ENCODE results near the gene LPAR1.

DNA sequence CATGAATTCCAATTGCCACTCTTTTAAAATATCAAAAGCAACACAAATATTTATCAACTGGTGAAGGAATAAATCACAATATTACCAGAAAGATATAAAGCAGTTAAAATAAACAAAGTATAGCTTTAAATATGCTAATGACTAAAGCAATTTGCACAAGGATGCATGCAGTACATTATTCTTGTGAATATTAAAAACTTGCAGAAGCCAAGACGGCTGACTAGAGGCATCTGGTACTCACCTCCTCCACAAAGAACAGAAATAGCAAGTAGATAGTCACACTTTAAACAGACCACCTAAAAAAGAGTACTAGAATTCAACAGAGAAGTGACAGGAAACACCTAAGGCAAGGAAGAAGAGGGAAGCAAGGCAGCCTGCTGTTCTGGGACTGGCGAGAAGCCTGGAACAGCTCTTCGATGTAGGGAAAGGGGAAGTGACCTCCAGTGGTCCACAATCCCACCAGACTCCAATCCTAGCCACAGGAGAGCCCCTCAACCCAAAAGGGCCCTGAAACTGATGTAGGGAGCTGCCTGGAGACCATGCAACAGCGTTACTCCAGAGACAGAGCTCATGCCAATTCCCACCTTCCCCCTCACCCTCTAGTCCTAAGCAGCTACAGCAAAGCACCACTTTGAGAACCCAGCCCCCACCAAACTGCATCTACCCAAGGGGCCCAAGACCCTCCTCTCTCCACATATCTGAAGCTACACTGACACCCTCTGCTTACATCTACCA, 86.3 kb downstream of the LPAR1 start:
- TF ChIP-seq POLR2AphosphoS5 (IDR thresholded peaks at IDR 0.05), result no peak
- TF ChIP-seq, protein P1, sequence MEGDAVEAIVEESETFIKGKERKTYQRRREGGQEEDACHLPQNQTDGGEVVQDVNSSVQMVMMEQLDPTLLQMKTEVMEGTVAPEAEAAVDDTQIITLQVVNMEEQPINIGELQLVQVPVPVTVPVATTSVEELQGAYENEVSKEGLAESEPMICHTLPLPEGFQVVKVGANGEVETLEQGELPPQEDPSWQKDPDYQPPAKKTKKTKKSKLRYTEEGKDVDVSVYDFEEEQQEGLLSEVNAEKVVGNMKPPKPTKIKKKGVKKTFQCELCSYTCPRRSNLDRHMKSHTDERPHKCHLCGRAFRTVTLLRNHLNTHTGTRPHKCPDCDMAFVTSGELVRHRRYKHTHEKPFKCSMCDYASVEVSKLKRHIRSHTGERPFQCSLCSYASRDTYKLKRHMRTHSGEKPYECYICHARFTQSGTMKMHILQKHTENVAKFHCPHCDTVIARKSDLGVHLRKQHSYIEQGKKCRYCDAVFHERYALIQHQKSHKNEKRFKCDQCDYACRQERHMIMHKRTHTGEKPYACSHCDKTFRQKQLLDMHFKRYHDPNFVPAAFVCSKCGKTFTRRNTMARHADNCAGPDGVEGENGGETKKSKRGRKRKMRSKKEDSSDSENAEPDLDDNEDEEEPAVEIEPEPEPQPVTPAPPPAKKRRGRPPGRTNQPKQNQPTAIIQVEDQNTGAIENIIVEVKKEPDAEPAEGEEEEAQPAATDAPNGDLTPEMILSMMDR (IDR thresholded peaks at IDR 0.05 in 8 of 11, conservative IDR thresholded peaks at IDR 0.05 in 3 of 11), result no peak
